Vagina (tissue), 2 donors: Measurements from ENCODE around the gene ZNF287. TPM values are rescaled to one million over a fixed set of nuclear protein-coding genes. Genes with fewer than 3 reads are reported as not detected.

ENCODE experiments used
- DNase-seq, 2 donors: peaks; one replicate each; pipeline ENCODE4 v3.0.0-alpha.2; 2017; ENCODE audit errors: extremely low spot score in 2 of 2
- H3K27ac ChIP-seq: fragments of 200-600 bp; sonication (generic); one replicate; pipeline ENCODE4 v1.5.1; 2019
- H3K27me3 ChIP-seq: fragments of 200-600 bp; sonication (generic); one replicate; pipeline ENCODE4 v1.5.1; 2019
- H3K36me3 ChIP-seq, 2 donors: fragments of 200-600 bp; sonication (generic); one replicate each; pipeline ENCODE4 v1.5.1; 2017 to 2019
- H3K4me1 ChIP-seq: fragments of 200-600 bp; sonication (generic); one replicate; pipeline ENCODE4 v1.5.1; 2019
- H3K4me3 ChIP-seq, 2 donors: fragments of 200-600 bp; sonication (generic); 1 replicate in 1 of 2; 2 replicates in 1 of 2; pipeline ENCODE4 v1.5.1; 2016 to 2019
- H3K9me3 ChIP-seq: fragments of 200-600 bp; sonication (generic); one replicate; pipeline ENCODE4 v1.5.1; 2019
- POLR2A ChIP-seq, 2 donors: fragments of 450-650 bp; IDR thresholded peaks; one replicate each; pipeline ENCODE4 v1.6.1; 2017; ENCODE audit warnings: antibody characterized with exemption in 2 of 2, mild to moderate bottlenecking in 2 of 2, moderate library complexity in 2 of 2
- POLR2AphosphoS5 ChIP-seq, 2 donors: sonication (generic); formaldehyde crosslinking; IDR thresholded peaks; one replicate each; pipeline ENCODE4 v1.9.0; 2017; ENCODE audit warnings: antibody characterized with exemption in 2 of 2, mild to moderate bottlenecking in 2 of 2, low read depth in 1 of 2; ENCODE audit not compliant: insufficient read depth in 1 of 2
- intact Hi-C: fragments of 100-400 bp; cut with DNase I; formaldehyde crosslinking; loops from one replicate; pipeline ENCODE4 v1.15.1; 2023
- total RNA-seq: library from RNA; depleted of rRNA; stranded (reverse); fragments of >200 nt; gene quantifications from one replicate; pipeline ENCODE4 v1.2.3, GENCODE V29; 2016
- TF ChIP-seq, protein P1 (sequence below), 3 experiments: fragments of 450-650 bp in 2 of 3; fragments of 200-600 bp in 1 of 3; sonication (generic) in 1 of 3; IDR thresholded peaks; one replicate each; pipeline ENCODE4 v1.5.1; 2017 to 2019; ENCODE audit warnings: antibody characterized with exemption in 3 of 3, mild to moderate bottlenecking in 2 of 3, moderate library complexity in 2 of 3

The ZNF287 gene
- total RNA-seq, result 5.9 TPM

DNA sequence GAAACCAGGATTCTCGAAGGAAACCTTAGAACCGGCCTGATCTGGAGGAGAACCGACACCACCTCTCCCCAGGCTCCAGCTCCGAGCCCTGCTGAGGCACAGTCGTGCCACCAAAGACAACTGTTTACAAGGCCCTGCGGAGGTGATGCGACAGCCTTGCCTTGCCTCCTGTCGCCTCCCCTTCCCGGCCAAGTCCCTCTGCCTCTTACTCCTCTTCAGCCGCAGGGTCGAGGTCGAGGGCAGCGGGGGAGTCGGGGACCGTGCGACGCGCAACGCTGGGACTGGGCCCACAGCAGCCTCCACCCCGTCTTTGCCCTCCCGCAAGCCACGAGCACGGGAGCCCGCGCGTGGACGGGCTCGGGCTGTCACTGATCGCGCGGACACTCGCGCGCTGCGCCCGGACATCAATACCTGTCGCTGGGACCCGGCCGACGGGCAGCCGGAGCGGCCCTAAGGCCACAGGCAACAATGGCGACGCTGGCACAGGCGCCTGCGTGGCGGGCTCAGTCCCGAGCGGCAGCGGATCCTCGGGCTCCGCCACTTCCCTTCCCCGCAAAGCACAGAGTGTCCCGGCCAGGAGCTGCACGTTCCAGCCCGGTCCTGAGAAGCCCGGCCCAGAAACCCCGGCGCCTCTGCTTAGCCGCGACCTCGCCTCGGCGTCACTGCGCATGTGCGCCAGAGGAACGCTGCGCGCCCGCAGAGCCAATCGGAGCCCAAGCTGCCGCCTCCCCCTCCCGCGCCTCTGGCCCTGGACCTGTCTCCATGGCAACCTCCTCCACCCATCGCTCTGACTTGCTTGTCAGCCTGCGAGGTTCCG, at the start of gene ZNF287:
Gene ZNF287, minus strand, starts transcription at position 664 of the 817 bp plus-strand sequence. CDS start 1,473 bp downstream, outside the sequence.
- DNase-seq, result peak in 1 of 2 donors; percentile 91
- Histone ChIP-seq H3K27me3 (no peaks in the 10 kb centered on the region), H3K36me3 (peaks cover 0 to 10% of the 10 kb centered on the region in 2 donors), H3K4me1 (peaks cover 9% of the 10 kb centered on the region), H3K4me3 (peak within 1 kb of the TSS; percentile 71), H3K27ac (peak within 1 kb of the TSS; percentile 73), H3K9me3 (no peaks in the 10 kb centered on the region)
- TF ChIP-seq, protein P1, sequence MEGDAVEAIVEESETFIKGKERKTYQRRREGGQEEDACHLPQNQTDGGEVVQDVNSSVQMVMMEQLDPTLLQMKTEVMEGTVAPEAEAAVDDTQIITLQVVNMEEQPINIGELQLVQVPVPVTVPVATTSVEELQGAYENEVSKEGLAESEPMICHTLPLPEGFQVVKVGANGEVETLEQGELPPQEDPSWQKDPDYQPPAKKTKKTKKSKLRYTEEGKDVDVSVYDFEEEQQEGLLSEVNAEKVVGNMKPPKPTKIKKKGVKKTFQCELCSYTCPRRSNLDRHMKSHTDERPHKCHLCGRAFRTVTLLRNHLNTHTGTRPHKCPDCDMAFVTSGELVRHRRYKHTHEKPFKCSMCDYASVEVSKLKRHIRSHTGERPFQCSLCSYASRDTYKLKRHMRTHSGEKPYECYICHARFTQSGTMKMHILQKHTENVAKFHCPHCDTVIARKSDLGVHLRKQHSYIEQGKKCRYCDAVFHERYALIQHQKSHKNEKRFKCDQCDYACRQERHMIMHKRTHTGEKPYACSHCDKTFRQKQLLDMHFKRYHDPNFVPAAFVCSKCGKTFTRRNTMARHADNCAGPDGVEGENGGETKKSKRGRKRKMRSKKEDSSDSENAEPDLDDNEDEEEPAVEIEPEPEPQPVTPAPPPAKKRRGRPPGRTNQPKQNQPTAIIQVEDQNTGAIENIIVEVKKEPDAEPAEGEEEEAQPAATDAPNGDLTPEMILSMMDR (IDR thresholded peaks at IDR 0.05), result no peak
- TF ChIP-seq POLR2AphosphoS5 (IDR thresholded peaks at IDR 0.05; ENCODE audit: insufficient read depth in 1 of 2, low read depth in 1 of 2) (peak; percentile 83 to 85), POLR2A (IDR thresholded peaks at IDR 0.05) (peak in 1 of 2 donors; percentile 20)
- intact Hi-C loops, result no loop called here

- no peaks in the 10 kb centered on the region for H3K4me1 ChIP-seq
- peaks cover 14% of the 10 kb centered on the region for H3K9me3 ChIP-seq
- no peak for TF ChIP-seq POLR2AphosphoS5 (IDR thresholded peaks at IDR 0.05; ENCODE audit: insufficient read depth in 1 of 2, low read depth in 1 of 2)
- TF ChIP-seq POLR2A (IDR thresholded peaks at IDR 0.05), result no peak
- TF ChIP-seq, protein P1 (IDR thresholded peaks at IDR 0.05), result no peak
- H3K36me3 ChIP-seq, result no peaks in the 10 kb centered on the region
- no peak overlapping the region for H3K4me3 ChIP-seq
- no peak overlapping the region for H3K27ac ChIP-seq
- no peak for DNase-seq
- intact Hi-C loops, result no loop called here
- no peaks in the 10 kb centered on the region for H3K27me3 ChIP-seq
Observed at GRCh38 chr17:16617481-16618060, 48.6 kb upstream of the ZNF287 start.

DNA sequence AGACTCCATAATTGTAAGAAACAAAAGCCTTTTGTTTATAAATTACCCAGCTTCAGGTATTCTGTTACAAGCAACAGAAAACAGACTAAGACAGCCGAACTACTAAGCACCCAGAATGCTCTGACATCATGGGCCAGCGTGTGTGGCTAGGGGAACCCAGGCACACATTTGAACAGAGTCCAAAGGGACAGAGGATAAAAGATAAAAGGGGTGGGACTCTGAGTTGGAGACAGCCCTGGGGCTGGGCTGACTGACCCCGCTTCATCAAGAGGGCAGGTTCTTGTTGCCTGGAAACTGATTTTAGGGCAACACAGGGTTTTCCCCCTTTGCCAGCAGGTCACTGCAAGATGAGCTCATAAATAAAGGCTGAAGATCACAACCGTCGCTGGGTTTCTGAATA, 30.5 kb upstream of the ZNF287 start:
- H3K36me3 ChIP-seq, result no peaks in the 10 kb centered on the region
- H3K4me3 ChIP-seq, result no peak overlapping the region
- no peaks in the 10 kb centered on the region for H3K27me3 ChIP-seq
- H3K4me1 ChIP-seq, result no peaks in the 10 kb centered on the region
- H3K9me3 ChIP-seq, result no peaks in the 10 kb centered on the region
- intact Hi-C loops, result no loop called here
- DNase-seq, result no peak
- TF ChIP-seq, protein P1 (IDR thresholded peaks at IDR 0.05), result no peak
- TF ChIP-seq POLR2AphosphoS5 (IDR thresholded peaks at IDR 0.05; ENCODE audit: insufficient read depth in 1 of 2, low read depth in 1 of 2), result no peak
- no peak for TF ChIP-seq POLR2A (IDR thresholded peaks at IDR 0.05)
- no peak overlapping the region for H3K27ac ChIP-seq

- no peak overlapping the region for H3K4me3 ChIP-seq
- no peak for DNase-seq
- H3K27me3 ChIP-seq, result no peaks in the 10 kb centered on the region
- no peaks in the 10 kb centered on the region for H3K36me3 ChIP-seq
- peaks cover 5% of the 10 kb centered on the region for H3K4me1 ChIP-seq
- intact Hi-C loops, result no loop called here
- no peaks in the 10 kb centered on the region for H3K9me3 ChIP-seq
- TF ChIP-seq POLR2A (IDR thresholded peaks at IDR 0.05), result no peak
- TF ChIP-seq, protein P1 (IDR thresholded peaks at IDR 0.05), result no peak
- peak in 1 of 2 donors; percentile 83 for TF ChIP-seq POLR2AphosphoS5 (IDR thresholded peaks at IDR 0.05; ENCODE audit: insufficient read depth in 1 of 2, low read depth in 1 of 2)
- peak overlapping the region; percentile 23 for H3K27ac ChIP-seq
Observed at GRCh38 chr17:16593356-16594102, 24.5 kb upstream of the ZNF287 start.
